ENCODE measurements around the gene FAM13A. TPM values are rescaled to one million over a fixed set of nuclear protein-coding genes. Genes with fewer than 3 reads are reported as not detected.

The FAM13A gene
- total RNA-seq, 1 donor from 2014 or later: 16.9 TPM

DNA sequence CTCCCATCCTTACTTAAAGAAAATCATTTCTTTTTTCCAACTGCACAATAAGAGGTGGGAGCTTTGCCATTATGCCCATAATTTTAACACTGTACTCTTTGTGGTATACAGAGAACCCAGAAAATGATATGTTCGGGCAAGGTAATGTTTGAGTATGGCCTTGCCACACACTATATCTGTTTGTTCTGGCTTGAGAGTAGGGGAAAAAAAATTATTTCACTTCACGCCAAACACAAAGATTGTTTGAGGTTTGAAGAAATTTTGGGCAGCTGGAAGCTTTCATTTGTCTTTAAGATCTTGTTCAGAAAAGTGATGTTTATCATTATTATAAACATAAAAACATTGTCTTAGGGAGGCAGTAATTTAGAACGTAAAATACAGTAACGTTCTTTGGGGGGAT is 244.0 kb downstream of the FAM13A start:
- Histone ChIP-seq H3K27me3 (ENCODE audit: low read depth) (no peaks in the 10 kb centered on the region), H3K36me3 (no peaks in the 10 kb centered on the region), H3K4me3 (no peak overlapping the region), H3K27ac (replicated peaks) (no peak overlapping the region), H3K4me1 (peaks cover 80% of the 10 kb centered on the region), H3K9me3 (replicated peaks) (no peaks in the 10 kb centered on the region)
- no peak for DNase-seq
- intact Hi-C loops (cut with micrococcal nuclease): loop anchor here (10.0 kb wide), 1 partner anchor 108 kb away; no protein-coding TSS in a partner anchor
- TF ChIP-seq, protein P1, sequence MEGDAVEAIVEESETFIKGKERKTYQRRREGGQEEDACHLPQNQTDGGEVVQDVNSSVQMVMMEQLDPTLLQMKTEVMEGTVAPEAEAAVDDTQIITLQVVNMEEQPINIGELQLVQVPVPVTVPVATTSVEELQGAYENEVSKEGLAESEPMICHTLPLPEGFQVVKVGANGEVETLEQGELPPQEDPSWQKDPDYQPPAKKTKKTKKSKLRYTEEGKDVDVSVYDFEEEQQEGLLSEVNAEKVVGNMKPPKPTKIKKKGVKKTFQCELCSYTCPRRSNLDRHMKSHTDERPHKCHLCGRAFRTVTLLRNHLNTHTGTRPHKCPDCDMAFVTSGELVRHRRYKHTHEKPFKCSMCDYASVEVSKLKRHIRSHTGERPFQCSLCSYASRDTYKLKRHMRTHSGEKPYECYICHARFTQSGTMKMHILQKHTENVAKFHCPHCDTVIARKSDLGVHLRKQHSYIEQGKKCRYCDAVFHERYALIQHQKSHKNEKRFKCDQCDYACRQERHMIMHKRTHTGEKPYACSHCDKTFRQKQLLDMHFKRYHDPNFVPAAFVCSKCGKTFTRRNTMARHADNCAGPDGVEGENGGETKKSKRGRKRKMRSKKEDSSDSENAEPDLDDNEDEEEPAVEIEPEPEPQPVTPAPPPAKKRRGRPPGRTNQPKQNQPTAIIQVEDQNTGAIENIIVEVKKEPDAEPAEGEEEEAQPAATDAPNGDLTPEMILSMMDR (IDR thresholded peaks at IDR 0.05; ENCODE audit: borderline replicate concordance): no peak

DNA sequence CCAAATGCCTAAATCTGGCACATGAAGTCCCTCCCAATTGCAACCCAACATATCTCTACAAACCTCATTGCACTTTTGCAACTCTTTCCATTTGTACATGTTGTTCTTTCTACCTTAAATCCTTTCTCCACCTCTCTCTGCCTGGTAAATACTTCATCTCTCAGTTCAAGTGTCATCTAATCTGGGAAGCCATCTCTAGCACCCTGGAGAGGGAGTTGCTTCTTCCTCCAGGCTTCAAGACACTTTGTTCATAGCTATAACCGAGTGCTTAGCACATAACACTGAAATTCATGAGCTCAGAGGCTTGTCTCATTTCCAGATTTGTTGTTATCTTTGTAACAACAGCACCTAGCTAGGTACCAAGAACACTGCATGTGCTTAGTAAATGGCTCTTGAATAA is 244.6 kb downstream of the FAM13A start:
- H3K4me3 ChIP-seq: no peak overlapping the region
- no peaks in the 10 kb centered on the region for H3K27me3 ChIP-seq (ENCODE audit: low read depth)
- no peak for DNase-seq
- H3K9me3 ChIP-seq (replicated peaks): no peaks in the 10 kb centered on the region
- intact Hi-C loops (cut with micrococcal nuclease): loop anchor here (10.0 kb wide), 1 partner anchor 108 kb away; no protein-coding TSS in a partner anchor
- TF ChIP-seq, protein P1 (IDR thresholded peaks at IDR 0.05; ENCODE audit: borderline replicate concordance): no peak
- H3K27ac ChIP-seq (replicated peaks): no peak overlapping the region
- H3K4me1 ChIP-seq: peaks cover 80% of the 10 kb centered on the region
- H3K36me3 ChIP-seq: no peaks in the 10 kb centered on the region

DNA sequence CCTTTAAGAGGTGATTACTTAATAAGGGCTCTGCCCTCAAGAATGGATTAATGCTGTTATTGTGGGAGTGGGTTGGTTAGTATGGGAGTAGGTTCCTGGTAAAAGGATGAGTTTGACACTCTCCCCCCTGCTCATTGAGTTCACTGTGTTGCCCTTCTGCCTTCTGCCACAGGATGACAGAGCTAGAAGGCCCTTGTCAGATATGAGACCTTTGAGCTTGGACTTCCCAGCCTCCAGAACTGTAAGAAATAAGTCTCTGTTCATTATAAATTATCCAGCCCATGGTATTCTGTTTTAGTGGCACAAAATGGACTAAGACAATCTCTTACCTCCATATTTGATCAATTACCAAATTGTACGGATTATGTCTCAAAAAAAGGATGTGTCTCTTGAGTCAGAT is 245.1 kb downstream of the FAM13A start:
- no peak overlapping the region for H3K4me3 ChIP-seq
- peaks cover 85% of the 10 kb centered on the region for H3K4me1 ChIP-seq
- TF ChIP-seq, protein P1 (IDR thresholded peaks at IDR 0.05; ENCODE audit: borderline replicate concordance): no peak
- intact Hi-C loops (cut with micrococcal nuclease): loop anchor here (10.0 kb wide), 1 partner anchor 107 kb away; no protein-coding TSS in a partner anchor
- H3K36me3 ChIP-seq: no peaks in the 10 kb centered on the region
- H3K27me3 ChIP-seq (ENCODE audit: low read depth): no peaks in the 10 kb centered on the region
- no peak for DNase-seq
- H3K27ac ChIP-seq (replicated peaks): no peak overlapping the region
- no peaks in the 10 kb centered on the region for H3K9me3 ChIP-seq (replicated peaks)

DNA sequence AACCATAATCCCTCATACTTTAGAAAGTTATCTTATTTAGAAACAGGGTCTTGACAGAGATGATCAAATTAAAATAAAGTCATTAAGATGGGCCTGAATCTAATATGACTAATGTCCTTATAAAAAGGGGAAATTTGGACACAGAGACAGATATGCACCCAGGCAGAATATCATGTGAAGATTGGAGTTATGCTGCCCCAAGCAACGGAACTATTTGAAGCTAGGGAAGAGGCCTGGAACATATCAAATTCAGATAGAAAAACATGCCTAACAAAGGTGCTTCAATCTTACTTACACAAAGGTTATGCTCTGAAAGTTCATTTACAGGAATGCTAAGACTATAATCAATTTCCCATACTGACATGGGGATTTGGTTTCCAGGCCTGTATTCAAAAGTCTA is 246.7 kb downstream of the FAM13A start:
- no peaks in the 10 kb centered on the region for H3K27me3 ChIP-seq (ENCODE audit: low read depth)
- peaks cover 73% of the 10 kb centered on the region for H3K4me1 ChIP-seq
- H3K9me3 ChIP-seq (replicated peaks): no peaks in the 10 kb centered on the region
- no peaks in the 10 kb centered on the region for H3K36me3 ChIP-seq
- peak overlapping the region; percentile 1 for H3K27ac ChIP-seq (replicated peaks)
- DNase-seq: no peak
- no peak overlapping the region for H3K4me3 ChIP-seq
- intact Hi-C loops (cut with micrococcal nuclease): loop anchor here (10.0 kb wide), 1 partner anchor 106 kb away; no protein-coding TSS in a partner anchor
- TF ChIP-seq, protein P1 (IDR thresholded peaks at IDR 0.05; ENCODE audit: borderline replicate concordance): no peak

DNA sequence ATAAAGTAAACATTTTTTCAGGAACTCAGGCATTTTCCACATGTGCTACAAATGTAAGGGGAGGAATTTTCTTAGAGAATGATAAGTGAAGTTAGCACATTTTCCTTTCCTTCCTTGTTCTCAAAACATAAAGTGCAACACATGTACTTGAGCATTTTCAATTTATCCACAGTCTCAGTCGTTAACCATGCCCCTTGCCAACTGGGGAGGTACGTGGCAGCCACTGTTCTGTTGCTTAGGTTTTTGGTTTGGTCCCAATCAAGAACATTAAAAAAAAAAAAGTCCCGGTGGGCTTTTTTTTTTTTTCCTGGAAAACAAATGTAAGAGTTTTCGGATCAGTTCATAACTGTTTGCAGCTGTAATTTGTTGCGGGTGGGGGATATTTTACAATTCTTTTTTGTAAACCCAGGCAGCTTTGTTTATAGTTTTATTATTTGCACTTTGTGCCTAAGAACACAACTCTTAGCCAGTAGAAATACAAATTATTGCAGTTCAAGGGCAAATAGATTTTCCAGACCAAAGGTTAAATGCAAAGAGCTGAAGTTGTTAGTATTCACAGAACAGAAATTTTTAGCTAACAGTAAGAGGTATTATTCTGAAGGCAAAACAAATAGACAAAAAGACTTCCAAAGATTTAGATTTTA is 247.3 kb downstream of the FAM13A start:
- no peak overlapping the region for H3K4me3 ChIP-seq
- TF ChIP-seq, protein P1 (IDR thresholded peaks at IDR 0.05; ENCODE audit: borderline replicate concordance): no peak
- no peak for DNase-seq

More for the DNA sequence above, 247.3 kb downstream of the FAM13A start:
- Histone ChIP-seq H3K27ac (replicated peaks) (peak overlapping the region; percentile 1), H3K9me3 (replicated peaks) (no peaks in the 10 kb centered on the region), H3K27me3 (ENCODE audit: low read depth) (no peaks in the 10 kb centered on the region), H3K4me1 (peaks cover 72% of the 10 kb centered on the region), H3K36me3 (no peaks in the 10 kb centered on the region)
- intact Hi-C loops (cut with micrococcal nuclease): loop anchor here (10.0 kb wide), 1 partner anchor 105 kb away; no protein-coding TSS in a partner anchor
